HepG2 (cell line): ENCODE measurements around the gene NTN3. TPM values are rescaled to one million over a fixed set of nuclear protein-coding genes. Genes with fewer than 3 reads are reported as not detected.

Experiments
- CBX1 ChIP-seq: IDR thresholded peaks from one replicate; pipeline ENCODE4 v1.6.1; 2016; ENCODE audit warnings: antibody characterized with exemption, low read depth
- CREM ChIP-seq, 2 experiments: sonication (generic) in 1 of 2; formaldehyde crosslinking in 1 of 2; IDR thresholded peaks; 2 replicates each; pipeline versions ENCODE4 v1.4.0 to v1.6.1; 2016 to 2020; ENCODE audit warnings: antibody characterized with exemption in 1 of 2, mild to moderate bottlenecking in 1 of 2, missing genetic modification reagents in 1 of 2
- NCOR1 ChIP-seq: fragments of 200-600 bp; sonication (generic); IDR thresholded peaks from 2 replicates; pipeline ENCODE4 v1.7.0; 2017; ENCODE audit warnings: antibody characterized with exemption, low read length, borderline replicate concordance
- NKX3-1 ChIP-seq: sonication (generic); formaldehyde crosslinking; IDR thresholded peaks from 2 replicates; pipeline ENCODE4 v1.5.0; 2020; ENCODE audit warnings: missing genetic modification reagents
- RFX3 ChIP-seq: IDR thresholded peaks from 2 replicates; pipeline ENCODE4 v1.6.1; 2016; ENCODE audit warnings: missing biosample characterization, missing genetic modification reagents
- SALL2 ChIP-seq: sonication (generic); formaldehyde crosslinking; IDR thresholded peaks from 2 replicates; pipeline ENCODE4 v1.8.1; 2023; ENCODE audit warnings: mild to moderate bottlenecking, missing genetic modification reagents, inconsistent platforms
- SETDB1 ChIP-seq: sonication (generic); formaldehyde crosslinking; IDR thresholded peaks from 2 replicates; pipeline ENCODE4 v1.5.1; 2020; ENCODE audit warnings: missing genetic modification reagents, mild to moderate bottlenecking, borderline replicate concordance
- SMYD3 ChIP-seq: sonication (generic); formaldehyde crosslinking; IDR thresholded peaks from 2 replicates; pipeline ENCODE4 v1.8.1; 2023; ENCODE audit warnings: mild to moderate bottlenecking, missing genetic modification reagents
- ZEB1 ChIP-seq: IDR thresholded peaks from 2 replicates; pipeline ENCODE4 v1.6.1; 2012; ENCODE audit warnings: mild to moderate bottlenecking, low read depth, inconsistent platforms; ENCODE audit not compliant: insufficient replicate concordance
- ZMYM2 ChIP-seq: sonication (generic); formaldehyde crosslinking; IDR thresholded peaks from 2 replicates; pipeline ENCODE4 v1.8.0; 2022; ENCODE audit warnings: mild to moderate bottlenecking, missing genetic modification reagents
- ZMYM3 ChIP-seq: sonication (generic); formaldehyde crosslinking; IDR thresholded peaks from 2 replicates; pipeline ENCODE4 v1.5.1; 2020; ENCODE audit warnings: mild to moderate bottlenecking, missing genetic modification reagents
- ZNF121 ChIP-seq: sonication (generic); formaldehyde crosslinking; IDR thresholded peaks from 2 replicates; pipeline ENCODE4 v1.5.0; 2020; ENCODE audit warnings: mild to moderate bottlenecking, missing genetic modification reagents
- ZNF160 ChIP-seq: sonication (generic); formaldehyde crosslinking; IDR thresholded peaks from 2 replicates; pipeline ENCODE4 v1.8.0; 2022; ENCODE audit warnings: mild to moderate bottlenecking, inconsistent platforms, missing genetic modification reagents
- ZNF446 ChIP-seq: sonication (generic); formaldehyde crosslinking; IDR thresholded peaks from 2 replicates; pipeline ENCODE4 v1.5.0; 2020; ENCODE audit warnings: mild to moderate bottlenecking, missing genetic modification reagents
- ZNF572 ChIP-seq: sonication (generic); formaldehyde crosslinking; IDR thresholded peaks from 2 replicates; pipeline ENCODE4 v1.5.1; 2020; ENCODE audit warnings: mild to moderate bottlenecking, missing genetic modification reagents
- ZNF577 ChIP-seq: sonication (generic); formaldehyde crosslinking; IDR thresholded peaks from 2 replicates; pipeline ENCODE4 v1.4.0; 2020; ENCODE audit warnings: mild to moderate bottlenecking, low read depth, missing genetic modification reagents, borderline replicate concordance
- ZNF629 ChIP-seq: sonication (generic); formaldehyde crosslinking; conservative IDR thresholded peaks from 2 replicates; pipeline ENCODE4 v1.5.0; 2020; ENCODE audit warnings: missing genetic modification reagents
- ZNF891 ChIP-seq: sonication (generic); formaldehyde crosslinking; IDR thresholded peaks from 2 replicates; pipeline ENCODE4 v1.5.0; 2020; ENCODE audit warnings: mild to moderate bottlenecking, missing genetic modification reagents
- polyA plus RNA-seq, 8 experiments: library from polyadenylated mRNA; depleted of rRNA in 3 of 8; stranded (reverse) in 7 of 8; unstranded in 1 of 8; fragments of >200 nt; fragmentation: Illumina TruSeq in 4 of 8; extraction: Trizol in 4 of 8; gene quantifications; 2 replicates each; pipeline versions ENCODE4 v1.2.1 to v1.2.3, GENCODE V29; 2011 to 2016; ENCODE audit warnings: low read depth in 4 of 8, missing spikeins in 1 of 8, mixed read lengths in 1 of 8; ENCODE audit not compliant: insufficient read depth in 1 of 8
- total RNA-seq, 5 experiments: library from RNA; depleted of rRNA; stranded (reverse); fragments of >200 nt; fragmentation: Illumina TruSeq; extraction: Trizol; gene quantifications; 2 replicates each; pipeline ENCODE4 v1.2.3, GENCODE V29; 2016; ENCODE audit warnings: low read depth in 1 of 5
- TF ChIP-seq, protein P1 (sequence below): IDR thresholded peaks from 2 replicates; pipeline ENCODE4 v1.6.1; 2016; ENCODE audit warnings: mild to moderate bottlenecking
- TF ChIP-seq, protein P2 (sequence below): sonication (generic); formaldehyde crosslinking; IDR thresholded peaks from 2 replicates; pipeline ENCODE4 v1.9.0; 2021; ENCODE audit warnings: missing genetic modification reagents, mild to moderate bottlenecking, borderline replicate concordance
- TF ChIP-seq, protein P3 (sequence below): sonication (generic); formaldehyde crosslinking; IDR thresholded peaks from 2 replicates; pipeline ENCODE4 v1.4.0; 2020; ENCODE audit warnings: mild to moderate bottlenecking, missing genetic modification reagents
- TF ChIP-seq, protein P4 (sequence below): sonication (generic); formaldehyde crosslinking; IDR thresholded peaks from 2 replicates; pipeline ENCODE4 v1.5.0; 2020; ENCODE audit warnings: missing genetic modification reagents
- TF ChIP-seq, protein P5 (sequence below): sonication (generic); formaldehyde crosslinking; IDR thresholded peaks from 2 replicates; pipeline ENCODE4 v1.5.0; 2020; ENCODE audit warnings: mild to moderate bottlenecking, low read depth, missing genetic modification reagents, borderline replicate concordance

Gene NTN3
- total and polyA plus RNA-seq, 2 of the 13 experiments (the other 11 are each of a cell fraction or from before 2014, with no cell fraction given), result 0.09 to 0.20 TPM

DNA sequence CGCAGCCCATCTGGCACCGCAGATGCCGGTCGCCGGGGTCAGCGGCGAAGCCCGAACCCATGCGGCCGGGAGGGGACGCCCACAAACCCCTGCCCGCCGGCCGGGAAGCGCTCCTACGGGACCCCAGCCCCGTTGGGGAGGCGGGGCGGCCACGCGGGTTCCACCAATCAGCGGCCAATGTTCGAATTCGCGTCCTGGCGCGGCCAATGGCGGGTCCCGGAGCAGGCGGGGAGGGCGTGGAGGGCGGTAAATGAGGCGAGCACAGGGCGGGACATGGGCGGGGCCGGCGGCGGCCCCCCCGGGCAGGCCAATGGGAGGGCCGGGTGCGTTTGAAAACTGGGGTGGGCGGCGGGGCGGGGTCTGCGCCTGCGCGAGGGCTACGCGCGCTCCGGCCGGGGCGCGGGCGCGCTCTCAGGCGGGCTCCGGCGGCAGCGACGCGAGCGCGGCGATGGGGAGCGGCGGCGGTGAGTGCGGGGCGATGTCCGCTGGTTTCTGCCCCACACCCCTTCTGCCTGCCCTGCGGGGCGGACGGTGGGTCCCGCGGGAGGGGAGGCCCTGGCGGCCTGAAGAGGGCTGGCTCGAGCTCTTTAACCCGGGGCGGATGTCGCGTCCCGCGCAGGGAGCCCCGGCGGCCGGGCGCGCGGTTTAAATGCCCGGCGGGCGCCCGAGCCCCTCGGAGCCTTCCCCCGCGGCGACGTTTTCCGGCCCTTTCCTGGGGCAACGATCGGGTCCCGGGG lies 41.9 kb upstream of the NTN3 start, which contains the start of gene CCNF (continued):
- TF ChIP-seq, protein P1, sequence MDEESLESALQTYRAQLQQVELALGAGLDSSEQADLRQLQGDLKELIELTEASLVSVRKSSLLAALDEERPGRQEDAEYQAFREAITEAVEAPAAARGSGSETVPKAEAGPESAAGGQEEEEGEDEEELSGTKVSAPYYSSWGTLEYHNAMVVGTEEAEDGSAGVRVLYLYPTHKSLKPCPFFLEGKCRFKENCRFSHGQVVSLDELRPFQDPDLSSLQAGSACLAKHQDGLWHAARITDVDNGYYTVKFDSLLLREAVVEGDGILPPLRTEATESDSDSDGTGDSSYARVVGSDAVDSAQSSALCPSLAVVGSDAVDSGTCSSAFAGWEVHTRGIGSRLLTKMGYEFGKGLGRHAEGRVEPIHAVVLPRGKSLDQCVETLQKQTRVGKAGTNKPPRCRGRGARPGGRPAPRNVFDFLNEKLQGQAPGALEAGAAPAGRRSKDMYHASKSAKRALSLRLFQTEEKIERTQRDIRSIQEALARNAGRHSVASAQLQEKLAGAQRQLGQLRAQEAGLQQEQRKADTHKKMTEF (CRISPR knock-in tag), result peak; percentile 64; the same call in 1 of the 2 replicates
- TF ChIP-seq, protein P2, sequence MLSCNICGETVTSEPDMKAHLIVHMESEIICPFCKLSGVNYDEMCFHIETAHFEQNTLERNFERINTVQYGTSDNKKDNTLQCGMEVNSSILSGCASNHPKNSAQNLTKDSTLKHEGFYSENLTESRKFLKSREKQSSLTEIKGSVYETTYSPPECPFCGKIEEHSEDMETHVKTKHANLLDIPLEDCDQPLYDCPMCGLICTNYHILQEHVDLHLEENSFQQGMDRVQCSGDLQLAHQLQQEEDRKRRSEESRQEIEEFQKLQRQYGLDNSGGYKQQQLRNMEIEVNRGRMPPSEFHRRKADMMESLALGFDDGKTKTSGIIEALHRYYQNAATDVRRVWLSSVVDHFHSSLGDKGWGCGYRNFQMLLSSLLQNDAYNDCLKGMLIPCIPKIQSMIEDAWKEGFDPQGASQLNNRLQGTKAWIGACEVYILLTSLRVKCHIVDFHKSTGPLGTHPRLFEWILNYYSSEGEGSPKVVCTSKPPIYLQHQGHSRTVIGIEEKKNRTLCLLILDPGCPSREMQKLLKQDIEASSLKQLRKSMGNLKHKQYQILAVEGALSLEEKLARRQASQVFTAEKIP (CRISPR knock-in tag), result no peak
- TF ChIP-seq ZNF446 (CRISPR knock-in tag) (peak; percentile 27; the same call in 1 of the 2 replicates), ZNF572 (CRISPR knock-in tag) (no peak), ZMYM3 (no peak), SETDB1 (CRISPR knock-in tag) (no peak), ZMYM2 (CRISPR knock-in tag) (0 out of 2 replicates have a peak, but pooled peaks have one; percentile 43), ZNF160 (CRISPR knock-in tag) (no peak), NCOR1 (no peak), ZNF629 (CRISPR knock-in tag) (no peak), ZNF577 (CRISPR knock-in tag) (no peak), CBX1 (no peak), NKX3-1 (CRISPR knock-in tag) (no peak; the same call in 1 of the 2 replicates), RFX3 (CRISPR knock-in tag) (no peak), SMYD3 (CRISPR knock-in tag) (no peak), SALL2 (CRISPR knock-in tag) (no peak), ZNF121 (no peak), ZEB1 (no peak), ZNF891 (CRISPR knock-in tag) (no peak), CREM (IDR thresholded peaks at IDR 0.05) (no peak), CREM (CRISPR knock-in tag; IDR thresholded peaks at IDR 0.05) (no peak)
- TF ChIP-seq, protein P3, sequence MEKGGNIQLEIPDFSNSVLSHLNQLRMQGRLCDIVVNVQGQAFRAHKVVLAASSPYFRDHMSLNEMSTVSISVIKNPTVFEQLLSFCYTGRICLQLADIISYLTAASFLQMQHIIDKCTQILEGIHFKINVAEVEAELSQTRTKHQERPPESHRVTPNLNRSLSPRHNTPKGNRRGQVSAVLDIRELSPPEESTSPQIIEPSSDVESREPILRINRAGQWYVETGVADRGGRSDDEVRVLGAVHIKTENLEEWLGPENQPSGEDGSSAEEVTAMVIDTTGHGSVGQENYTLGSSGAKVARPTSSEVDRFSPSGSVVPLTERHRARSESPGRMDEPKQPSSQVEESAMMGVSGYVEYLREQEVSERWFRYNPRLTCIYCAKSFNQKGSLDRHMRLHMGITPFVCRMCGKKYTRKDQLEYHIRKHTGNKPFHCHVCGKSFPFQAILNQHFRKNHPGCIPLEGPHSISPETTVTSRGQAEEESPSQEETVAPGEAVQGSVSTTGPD (CRISPR knock-in tag), result no peak
- TF ChIP-seq, protein P4, sequence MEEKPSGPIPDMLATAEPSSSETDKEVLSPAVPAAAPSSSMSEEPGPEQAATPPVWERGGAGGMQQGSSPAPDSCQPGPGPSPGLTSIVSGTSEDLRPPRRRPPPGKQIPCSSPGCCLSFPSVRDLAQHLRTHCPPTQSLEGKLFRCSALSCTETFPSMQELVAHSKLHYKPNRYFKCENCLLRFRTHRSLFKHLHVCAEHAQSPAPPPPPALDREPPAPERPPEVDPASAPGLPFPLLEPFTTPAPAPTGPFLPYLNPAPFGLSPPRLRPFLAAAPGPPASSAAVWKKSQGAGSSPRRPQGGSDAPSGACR, result no peak
- TF ChIP-seq, protein P5, sequence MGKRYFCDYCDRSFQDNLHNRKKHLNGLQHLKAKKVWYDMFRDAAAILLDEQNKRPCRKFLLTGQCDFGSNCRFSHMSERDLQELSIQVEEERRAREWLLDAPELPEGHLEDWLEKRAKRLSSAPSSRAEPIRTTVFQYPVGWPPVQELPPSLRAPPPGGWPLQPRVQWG (CRISPR knock-in tag), result no peak
